H9 (cell line): ENCODE results near the gene HSD11B1. TPM values are rescaled to one million over a fixed set of nuclear protein-coding genes. Genes with fewer than 3 reads are reported as not detected.

Experiments
- DNase-seq: peaks from one replicate; pipeline ENCODE4 v3.0.0-alpha.2; 2017
- H2AFZ ChIP-seq: one replicate; pipeline ENCODE4 v1.6.1; 2013; ENCODE audit warnings: mild to moderate bottlenecking, low read length, control low read depth, moderate library complexity
- H2AK5ac ChIP-seq: 2 replicates; pipeline ENCODE4 v1.6.1; 2013; ENCODE audit warnings: low read length, control low read depth, mixed read lengths; ENCODE audit not compliant: insufficient read length
- H2BK120ac ChIP-seq: one replicate; pipeline ENCODE4 v1.6.1; 2013; ENCODE audit warnings: low read depth, mild to moderate bottlenecking, low read length, control low read depth, inconsistent platforms; ENCODE audit not compliant: poor library complexity, severe bottlenecking
- H2BK12ac ChIP-seq: 2 replicates; pipeline ENCODE4 v1.6.1; 2013; ENCODE audit warnings: low read length, control low read depth, mixed read lengths, low read depth; ENCODE audit not compliant: insufficient read length
- H2BK15ac ChIP-seq: 2 replicates; pipeline ENCODE4 v1.6.1; 2013; ENCODE audit warnings: low read depth, low read length, control low read depth
- H2BK20ac ChIP-seq: one replicate; pipeline ENCODE4 v1.6.1; 2013; ENCODE audit warnings: low read depth, mild to moderate bottlenecking, low read length, control low read depth, inconsistent platforms; ENCODE audit not compliant: poor library complexity, severe bottlenecking
- H2BK5ac ChIP-seq: 2 replicates; pipeline ENCODE4 v1.6.1; 2013; ENCODE audit warnings: low read length, control low read depth, mixed read lengths; ENCODE audit not compliant: insufficient read length
- H3K14ac ChIP-seq: 2 replicates; pipeline ENCODE4 v1.6.1; 2013; ENCODE audit warnings: low read length, control low read depth; ENCODE audit not compliant: insufficient read depth
- H3K18ac ChIP-seq: 2 replicates; pipeline ENCODE4 v1.6.1; 2013; ENCODE audit warnings: low read depth, mild to moderate bottlenecking, mixed read lengths, low read length, control low read depth; ENCODE audit not compliant: insufficient read length
- H3K23ac ChIP-seq: 2 replicates; pipeline ENCODE4 v1.6.1; 2013; ENCODE audit warnings: low read length, control low read depth, mixed read lengths, low read depth; ENCODE audit not compliant: insufficient read length
- H3K23me2 ChIP-seq: 2 replicates; pipeline ENCODE4 v1.6.1; 2013; ENCODE audit warnings: low read depth, mild to moderate bottlenecking, mixed read lengths, low read length, control low read depth; ENCODE audit not compliant: insufficient read length, poor library complexity, severe bottlenecking
- H3K27ac ChIP-seq: 2 replicates; pipeline ENCODE4 v1.5.1; 2013; ENCODE audit warnings: low read length, control low read depth, mixed read lengths, low read depth; ENCODE audit not compliant: insufficient read length
- H3K27me3 ChIP-seq: 2 replicates; pipeline ENCODE4 v1.6.1; 2013; ENCODE audit warnings: low read length, control low read depth, inconsistent platforms; ENCODE audit not compliant: insufficient read depth
- H3K4ac ChIP-seq: 2 replicates; pipeline ENCODE4 v1.6.1; 2013; ENCODE audit warnings: low read depth, mild to moderate bottlenecking, control low read depth, inconsistent platforms, low read length, moderate library complexity
- H3K4me1 ChIP-seq: 2 replicates; pipeline ENCODE4 v1.6.1; 2013; ENCODE audit warnings: low read length, control low read depth, inconsistent platforms; ENCODE audit not compliant: insufficient read depth
- H3K4me2 ChIP-seq: 2 replicates; pipeline ENCODE4 v1.6.1; 2013; ENCODE audit warnings: low read length, control low read depth, mixed read lengths; ENCODE audit not compliant: insufficient read length, insufficient read depth
- H3K56ac ChIP-seq: 2 replicates; pipeline ENCODE4 v1.6.1; 2013; ENCODE audit warnings: low read depth, mild to moderate bottlenecking, mixed read lengths, low read length, control low read depth; ENCODE audit not compliant: insufficient read length
- H3K79me1 ChIP-seq: 2 replicates; pipeline ENCODE4 v1.6.1; 2013; ENCODE audit warnings: low read depth, mild to moderate bottlenecking, moderate library complexity, low read length, control low read depth, inconsistent platforms; ENCODE audit not compliant: insufficient read depth, poor library complexity, severe bottlenecking
- H3K79me2 ChIP-seq: 2 replicates; pipeline ENCODE4 v1.6.1; 2013; ENCODE audit warnings: low read length, control low read depth, inconsistent platforms; ENCODE audit not compliant: insufficient read depth
- H3K9ac ChIP-seq: 2 replicates; pipeline ENCODE4 v1.6.1; 2013; ENCODE audit warnings: low read length, control low read depth, mixed read lengths; ENCODE audit not compliant: insufficient read length; ENCODE audit errors: extremely low read depth
- H3K9me3 ChIP-seq: one replicate; pipeline ENCODE4 v1.6.1; 2013; ENCODE audit warnings: low read depth, low read length, inconsistent platforms; ENCODE audit not compliant: control insufficient read depth
- H3T11ph ChIP-seq: one replicate; pipeline ENCODE4 v1.6.1; 2013; ENCODE audit warnings: mild to moderate bottlenecking, low read length, control low read depth, inconsistent platforms
- H4K20me1 ChIP-seq: one replicate; pipeline ENCODE4 v1.6.1; 2013; ENCODE audit not compliant: control insufficient read depth, insufficient read length, insufficient read depth
- H4K5ac ChIP-seq: 2 replicates; pipeline ENCODE4 v1.6.1; 2013; ENCODE audit warnings: low read depth, mild to moderate bottlenecking, mixed read lengths, low read length, control low read depth; ENCODE audit not compliant: insufficient read length
- H4K8ac ChIP-seq: replicated peaks from 2 replicates; pipeline ENCODE4 v1.6.1; 2013; ENCODE audit warnings: low read length, control low read depth, mixed read lengths, low read depth; ENCODE audit not compliant: insufficient read length
- H4K91ac ChIP-seq: 2 replicates; pipeline ENCODE4 v1.6.1; 2013; ENCODE audit warnings: low read depth, mild to moderate bottlenecking, moderate library complexity, mixed read lengths, low read length, control low read depth; ENCODE audit not compliant: insufficient read length
- H3K27ac Mint-ChIP-seq, 3 experiments: 2 replicates in 2 of 3; 3 replicates in 1 of 3; pipeline ENCODE4 v1.8.0; 2020 to 2021; ENCODE audit warnings: mixed read lengths in 3 of 3, mild to moderate bottlenecking in 1 of 3, moderate library complexity in 1 of 3
- H3K27me3 Mint-ChIP-seq: 2 replicates; pipeline ENCODE4 v1.8.0; 2021; ENCODE audit warnings: low read depth, mild to moderate bottlenecking, moderate library complexity, mixed read lengths
- H3K36me3 Mint-ChIP-seq, 3 experiments: 2 replicates in 2 of 3; 3 replicates in 1 of 3; pipeline ENCODE4 v1.8.0; 2020 to 2021; ENCODE audit warnings: low read depth in 3 of 3, mixed read lengths in 3 of 3; ENCODE audit not compliant: insufficient read depth in 1 of 3
- H3K4me1 Mint-ChIP-seq, 2 experiments: 2 replicates each; pipeline ENCODE4 v1.8.0; 2020; ENCODE audit warnings: mixed read lengths in 2 of 2
- H3K4me3 Mint-ChIP-seq, 2 experiments: 2 replicates in 1 of 2; 3 replicates in 1 of 2; pipeline ENCODE4 v1.8.0; 2020 to 2021; ENCODE audit warnings: mild to moderate bottlenecking in 2 of 2, mixed read lengths in 2 of 2, moderate library complexity in 1 of 2
- H3K9me3 Mint-ChIP-seq, 2 experiments: 2 replicates in 1 of 2; 3 replicates in 1 of 2; pipeline ENCODE4 v1.8.0; 2020; ENCODE audit warnings: mild to moderate bottlenecking in 2 of 2, mixed read lengths in 2 of 2, moderate library complexity in 1 of 2
- WGBS: extraction: QIAGEN DNeasy Blood & Tissue Kit; methylation state at CpG from one replicate; pipeline ENCODE4 v1.1.7; 2013; ENCODE audit warnings: missing lambda C conversion rate, low lambda C conversion rate, mixed read lengths; ENCODE audit not compliant: insufficient read length; ENCODE audit errors: extremely low coverage; 5-methylcytosine and 5-hydroxymethylcytosine counted together
- total RNA-seq: library from RNA; stranded (reverse); gene quantifications from 2 replicates; pipeline ENCODE4 v1.2.1, GENCODE V29; 2021
- TF ChIP-seq, protein P1 (sequence below): fragments of 200-600 bp; sonication (generic); conservative IDR thresholded peaks from 3 replicates; pipeline ENCODE4 v1.8.0; 2021; ENCODE audit warnings: antibody characterized with exemption, mild to moderate bottlenecking

HSD11B1 gene
- total RNA-seq, 1 experiment from 2014 or later, result not detected

DNA sequence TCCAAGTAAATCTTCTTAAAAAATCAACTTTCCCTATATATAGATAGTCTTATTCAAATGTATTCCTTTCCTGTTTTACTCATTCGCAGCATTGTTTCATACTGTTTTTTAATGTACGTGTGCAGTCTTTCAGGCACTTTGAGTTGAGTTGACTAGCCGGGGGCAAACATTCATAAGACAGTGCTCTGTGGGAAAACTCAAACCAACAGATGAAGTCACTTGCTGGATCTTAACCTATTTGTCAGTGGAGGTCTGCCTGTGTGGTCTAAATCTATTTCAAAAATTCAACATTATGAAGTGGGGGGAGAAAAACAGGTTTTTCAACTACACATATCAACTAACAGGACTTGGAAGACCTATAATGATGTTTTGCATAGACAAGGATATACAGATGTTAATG lies 6.2 kb downstream of the HSD11B1 start:
- Histone ChIP-seq H4K8ac (no peak overlapping the region), H2BK120ac (no peak overlapping the region), H3K56ac (no peak overlapping the region), H3K27ac (no peak overlapping the region), H2BK5ac (no peak overlapping the region), H4K20me1 (no peaks in the 10 kb centered on the region), H3K14ac (no peak overlapping the region), H2AK5ac (no peak overlapping the region), H2AFZ (no peak overlapping the region), H3K79me2 (no peaks in the 10 kb centered on the region), H4K91ac (no peak overlapping the region), H4K5ac (no peak overlapping the region), H2BK15ac (no peak overlapping the region), H3K9me3 (no peaks in the 10 kb centered on the region), H3K18ac (no peak overlapping the region), H2BK12ac (no peak overlapping the region), H3K23ac (no peak overlapping the region), H3K4ac (no peak overlapping the region), H3K4me1 (no peaks in the 10 kb centered on the region; the same call in 1 of the 2 replicates), H3T11ph (no peak overlapping the region), H3K27me3 (no peaks in the 10 kb centered on the region), H3K79me1 (no peaks in the 10 kb centered on the region), H2BK20ac (no peak overlapping the region), H3K4me2 (no peak overlapping the region), H3K9ac (no peak overlapping the region), H3K23me2 (no peaks in the 10 kb centered on the region)
- WGBS, result no CpG with 5 or more reads among the region's 3 CpGs
- Mint-ChIP-seq H3K9me3 (no peaks in the 10 kb centered on the region), H3K4me3 (no peak overlapping the region), H3K27ac (no peak overlapping the region), H3K27me3 (peaks cover 15% of the 10 kb centered on the region), H3K4me1 (peaks cover 4 to 8% of the 10 kb centered on the region in 2 experiments; a peak in 2 of 4 replicates), H3K36me3 (no peaks in the 10 kb centered on the region)
- no peak for DNase-seq
- TF ChIP-seq, protein P1, sequence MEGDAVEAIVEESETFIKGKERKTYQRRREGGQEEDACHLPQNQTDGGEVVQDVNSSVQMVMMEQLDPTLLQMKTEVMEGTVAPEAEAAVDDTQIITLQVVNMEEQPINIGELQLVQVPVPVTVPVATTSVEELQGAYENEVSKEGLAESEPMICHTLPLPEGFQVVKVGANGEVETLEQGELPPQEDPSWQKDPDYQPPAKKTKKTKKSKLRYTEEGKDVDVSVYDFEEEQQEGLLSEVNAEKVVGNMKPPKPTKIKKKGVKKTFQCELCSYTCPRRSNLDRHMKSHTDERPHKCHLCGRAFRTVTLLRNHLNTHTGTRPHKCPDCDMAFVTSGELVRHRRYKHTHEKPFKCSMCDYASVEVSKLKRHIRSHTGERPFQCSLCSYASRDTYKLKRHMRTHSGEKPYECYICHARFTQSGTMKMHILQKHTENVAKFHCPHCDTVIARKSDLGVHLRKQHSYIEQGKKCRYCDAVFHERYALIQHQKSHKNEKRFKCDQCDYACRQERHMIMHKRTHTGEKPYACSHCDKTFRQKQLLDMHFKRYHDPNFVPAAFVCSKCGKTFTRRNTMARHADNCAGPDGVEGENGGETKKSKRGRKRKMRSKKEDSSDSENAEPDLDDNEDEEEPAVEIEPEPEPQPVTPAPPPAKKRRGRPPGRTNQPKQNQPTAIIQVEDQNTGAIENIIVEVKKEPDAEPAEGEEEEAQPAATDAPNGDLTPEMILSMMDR, result no peak
